ENCODE measurements around the gene PYCARD. TPM values are rescaled to one million over a fixed set of nuclear protein-coding genes. Genes with fewer than 3 reads are reported as not detected.

Gene PYCARD
- total and polyA plus RNA-seq, 9 of the 15 experiments (the other 6 are each of a cell fraction or from before 2014, with no cell fraction given) = 1.3 to 28.4 (median 6.0) TPM

DNA sequence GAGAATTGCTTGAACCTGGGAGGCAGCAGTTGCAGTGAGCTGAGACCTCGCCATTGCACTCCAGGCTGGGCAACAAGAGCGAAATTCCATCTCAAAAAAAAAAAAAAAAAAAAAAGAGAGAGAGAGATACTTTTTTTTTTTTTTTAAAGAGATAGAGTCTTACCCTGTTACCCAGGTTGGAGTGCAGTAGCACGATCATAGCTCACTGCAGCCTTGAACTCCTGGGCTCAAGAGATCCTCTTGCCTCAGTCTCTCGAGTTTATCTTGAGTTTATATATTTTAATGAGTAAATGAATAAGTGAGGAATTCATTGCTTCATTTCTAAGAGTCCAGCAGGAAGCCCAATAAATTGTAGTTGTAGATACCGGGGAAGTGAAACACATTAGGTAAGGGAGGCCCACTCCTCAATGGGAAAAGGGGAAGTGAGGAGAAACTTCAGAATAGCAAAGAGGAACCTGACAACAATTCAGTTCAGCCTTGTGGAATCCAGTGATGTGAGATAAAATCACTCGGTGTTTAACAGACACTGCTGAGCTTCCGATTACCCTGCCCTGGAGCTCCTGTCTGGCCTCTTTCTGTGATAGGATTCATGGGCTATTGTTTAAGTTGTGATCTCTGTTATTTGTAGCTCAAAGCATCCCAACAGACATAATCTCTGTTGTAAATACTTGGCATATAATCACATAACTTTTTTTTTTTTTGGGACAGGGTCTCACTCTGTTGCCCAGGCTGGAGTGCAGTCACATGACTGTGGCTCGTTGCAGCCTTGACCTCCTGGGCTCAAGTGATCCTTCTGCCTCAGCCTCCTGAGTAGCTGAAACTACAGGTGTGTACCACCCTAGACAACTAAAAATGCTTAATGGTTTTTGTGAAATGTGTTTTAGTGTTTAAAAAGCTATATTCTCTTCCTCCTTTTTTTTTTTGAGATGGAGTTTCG is 41.4 kb upstream of the PYCARD start (continued):
- TF ChIP-seq ZNF274 (IDR thresholded peaks at IDR 0.05; ENCODE audit: borderline replicate concordance, low read depth, low read length) (no peak), NCOR1 (IDR thresholded peaks at IDR 0.05) (no peak), ZFP1 (CRISPR knock-in tag; IDR thresholded peaks at IDR 0.05) (no peak), RBM22 (IDR thresholded peaks at IDR 0.05; ENCODE audit: low read depth, low read length, poor library complexity, severe bottlenecking) (no peak), ZEB2 (IDR thresholded peaks at IDR 0.05) (peak; percentile 85), GATA2 (CRISPR knock-in tag; IDR thresholded peaks at IDR 0.05) (peak; percentile 54), NFE2L1 (tag; IDR thresholded peaks at IDR 0.05; ENCODE audit: borderline replicate concordance, low read depth) (no peak), SMARCA5 (IDR thresholded peaks at IDR 0.05) (peak; percentile 34; the same call in 1 of the 2 replicates), ZNF436 (CRISPR knock-in tag; IDR thresholded peaks at IDR 0.05) (no peak), BRCA1 (IDR thresholded peaks at IDR 0.05) (no peak), BRCA1 (CRISPR knock-in tag; IDR thresholded peaks at IDR 0.05) (no peak), SMARCA4 (IDR thresholded peaks at IDR 0.05) (peak; percentile 79), COPS2 (conservative IDR thresholded peaks at IDR 0.05) (no peak), PHF20 (IDR thresholded peaks at IDR 0.05; ENCODE audit: partially characterized antibody) (no peak), MYC (IDR thresholded peaks at IDR 0.05; ENCODE audit: low read depth, low read length) (no peak), MYC (CRISPR knock-in tag; IDR thresholded peaks at IDR 0.05; ENCODE audit: borderline replicate concordance, low read depth) (no peak)
- TF ChIP-seq, protein P1, sequence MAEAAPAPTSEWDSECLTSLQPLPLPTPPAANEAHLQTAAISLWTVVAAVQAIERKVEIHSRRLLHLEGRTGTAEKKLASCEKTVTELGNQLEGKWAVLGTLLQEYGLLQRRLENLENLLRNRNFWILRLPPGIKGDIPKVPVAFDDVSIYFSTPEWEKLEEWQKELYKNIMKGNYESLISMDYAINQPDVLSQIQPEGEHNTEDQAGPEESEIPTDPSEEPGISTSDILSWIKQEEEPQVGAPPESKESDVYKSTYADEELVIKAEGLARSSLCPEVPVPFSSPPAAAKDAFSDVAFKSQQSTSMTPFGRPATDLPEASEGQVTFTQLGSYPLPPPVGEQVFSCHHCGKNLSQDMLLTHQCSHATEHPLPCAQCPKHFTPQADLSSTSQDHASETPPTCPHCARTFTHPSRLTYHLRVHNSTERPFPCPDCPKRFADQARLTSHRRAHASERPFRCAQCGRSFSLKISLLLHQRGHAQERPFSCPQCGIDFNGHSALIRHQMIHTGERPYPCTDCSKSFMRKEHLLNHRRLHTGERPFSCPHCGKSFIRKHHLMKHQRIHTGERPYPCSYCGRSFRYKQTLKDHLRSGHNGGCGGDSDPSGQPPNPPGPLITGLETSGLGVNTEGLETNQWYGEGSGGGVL (CRISPR knock-in tag; IDR thresholded peaks at IDR 0.05) = no peak
- TF ChIP-seq, protein P2, sequence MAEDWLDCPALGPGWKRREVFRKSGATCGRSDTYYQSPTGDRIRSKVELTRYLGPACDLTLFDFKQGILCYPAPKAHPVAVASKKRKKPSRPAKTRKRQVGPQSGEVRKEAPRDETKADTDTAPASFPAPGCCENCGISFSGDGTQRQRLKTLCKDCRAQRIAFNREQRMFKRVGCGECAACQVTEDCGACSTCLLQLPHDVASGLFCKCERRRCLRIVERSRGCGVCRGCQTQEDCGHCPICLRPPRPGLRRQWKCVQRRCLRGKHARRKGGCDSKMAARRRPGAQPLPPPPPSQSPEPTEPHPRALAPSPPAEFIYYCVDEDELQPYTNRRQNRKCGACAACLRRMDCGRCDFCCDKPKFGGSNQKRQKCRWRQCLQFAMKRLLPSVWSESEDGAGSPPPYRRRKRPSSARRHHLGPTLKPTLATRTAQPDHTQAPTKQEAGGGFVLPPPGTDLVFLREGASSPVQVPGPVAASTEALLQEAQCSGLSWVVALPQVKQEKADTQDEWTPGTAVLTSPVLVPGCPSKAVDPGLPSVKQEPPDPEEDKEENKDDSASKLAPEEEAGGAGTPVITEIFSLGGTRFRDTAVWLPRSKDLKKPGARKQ (CRISPR knock-in tag; IDR thresholded peaks at IDR 0.05) = no peak
- TF ChIP-seq, protein P3, sequence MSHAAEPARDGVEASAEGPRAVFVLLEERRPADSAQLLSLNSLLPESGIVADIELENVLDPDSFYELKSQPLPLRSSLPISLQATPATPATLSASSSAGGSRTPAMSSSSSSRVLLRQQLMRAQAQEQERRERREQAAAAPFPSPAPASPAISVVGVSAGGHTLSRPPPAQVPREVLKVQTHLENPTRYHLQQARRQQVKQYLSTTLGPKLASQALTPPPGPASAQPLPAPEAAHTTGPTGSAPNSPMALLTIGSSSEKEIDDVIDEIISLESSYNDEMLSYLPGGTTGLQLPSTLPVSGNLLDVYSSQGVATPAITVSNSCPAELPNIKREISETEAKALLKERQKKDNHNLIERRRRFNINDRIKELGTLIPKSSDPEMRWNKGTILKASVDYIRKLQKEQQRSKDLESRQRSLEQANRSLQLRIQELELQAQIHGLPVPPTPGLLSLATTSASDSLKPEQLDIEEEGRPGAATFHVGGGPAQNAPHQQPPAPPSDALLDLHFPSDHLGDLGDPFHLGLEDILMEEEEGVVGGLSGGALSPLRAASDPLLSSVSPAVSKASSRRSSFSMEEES (CRISPR knock-in tag; IDR thresholded peaks at IDR 0.05) = peak; percentile 83
- TF ChIP-seq, protein P4, sequence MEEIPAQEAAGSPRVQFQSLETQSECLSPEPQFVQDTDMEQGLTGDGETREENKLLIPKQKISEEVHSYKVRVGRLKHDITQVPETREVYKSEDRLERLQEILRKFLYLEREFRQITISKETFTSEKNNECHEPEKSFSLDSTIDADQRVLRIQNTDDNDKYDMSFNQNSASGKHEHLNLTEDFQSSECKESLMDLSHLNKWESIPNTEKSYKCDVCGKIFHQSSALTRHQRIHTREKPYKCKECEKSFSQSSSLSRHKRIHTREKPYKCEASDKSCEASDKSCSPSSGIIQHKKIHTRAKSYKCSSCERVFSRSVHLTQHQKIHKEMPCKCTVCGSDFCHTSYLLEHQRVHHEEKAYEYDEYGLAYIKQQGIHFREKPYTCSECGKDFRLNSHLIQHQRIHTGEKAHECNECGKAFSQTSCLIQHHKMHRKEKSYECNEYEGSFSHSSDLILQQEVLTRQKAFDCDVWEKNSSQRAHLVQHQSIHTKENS (CRISPR knock-in tag; IDR thresholded peaks at IDR 0.05) = no peak
- TF ChIP-seq, protein P5, sequence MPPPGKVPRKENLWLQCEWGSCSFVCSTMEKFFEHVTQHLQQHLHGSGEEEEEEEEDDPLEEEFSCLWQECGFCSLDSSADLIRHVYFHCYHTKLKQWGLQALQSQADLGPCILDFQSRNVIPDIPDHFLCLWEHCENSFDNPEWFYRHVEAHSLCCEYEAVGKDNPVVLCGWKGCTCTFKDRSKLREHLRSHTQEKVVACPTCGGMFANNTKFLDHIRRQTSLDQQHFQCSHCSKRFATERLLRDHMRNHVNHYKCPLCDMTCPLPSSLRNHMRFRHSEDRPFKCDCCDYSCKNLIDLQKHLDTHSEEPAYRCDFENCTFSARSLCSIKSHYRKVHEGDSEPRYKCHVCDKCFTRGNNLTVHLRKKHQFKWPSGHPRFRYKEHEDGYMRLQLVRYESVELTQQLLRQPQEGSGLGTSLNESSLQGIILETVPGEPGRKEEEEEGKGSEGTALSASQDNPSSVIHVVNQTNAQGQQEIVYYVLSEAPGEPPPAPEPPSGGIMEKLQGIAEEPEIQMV (tag; conservative IDR thresholded peaks at IDR 0.05; ENCODE audit: low read depth) = no peak

Data from K562 (cell line).